Frontal cortex (tissue), 4 donors: ENCODE data around the gene CLEC16A. TPM values are rescaled to one million over a fixed set of nuclear protein-coding genes. Genes with fewer than 3 reads are reported as not detected.
"Not testable (repeated sequence)": the region's sequence is repeated elsewhere in the genome, so short reads cannot be mapped to it uniquely, and the experiment has no call there.

ENCODE experiments used
- DNase-seq, 2 donors: peaks; one replicate each; pipeline ENCODE4 v3.0.0; 2012; ENCODE audit warnings: low spot score in 2 of 2
- FAIRE-seq: peaks from 2 replicates; lab custom pipeline; 2012; peaks lifted over from hg19 to GRCh38; lab: Jason Lieb, UNC
- total RNA-seq: library from RNA; depleted of rRNA; stranded (reverse); fragments of >200 nt; gene quantifications from one replicate; pipeline ENCODE4 v1.2.3, GENCODE V29; 2014
- donor health status: control.
- donor health status: control.
- donor health status: control.

The CLEC16A gene
- total RNA-seq, 1 donor from 2014 or later: 31.4 TPM

GRCh38 chr16:10959161-10959560, 14.8 kb downstream of the CLEC16A start:
- FAIRE-seq: no peak
- no peak for DNase-seq

DNA sequence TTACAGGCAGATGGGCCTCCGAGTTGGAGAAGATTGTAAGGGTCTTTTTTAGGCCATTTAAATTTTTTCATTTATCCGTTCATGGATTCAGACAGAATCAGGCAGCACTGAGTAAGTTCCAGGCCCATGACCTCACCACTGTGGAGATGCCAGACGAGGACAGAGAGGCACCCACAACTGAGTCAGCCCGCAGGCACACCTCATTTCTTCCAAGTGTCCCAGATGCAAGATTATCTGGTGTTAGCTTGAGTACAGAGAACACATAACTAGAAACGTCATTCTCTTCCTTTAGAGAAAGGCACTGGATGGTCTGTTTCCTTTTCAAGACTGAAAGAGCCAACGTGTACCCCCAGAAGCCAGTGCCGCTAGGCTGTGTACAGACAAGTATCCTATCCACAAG, 16.9 kb downstream of the CLEC16A start:
- FAIRE-seq (no peak), DNase-seq (no peak)

GRCh38 chr16:10964039-10964890, 19.9 kb downstream of the CLEC16A start:
- peak in 1 of 2 donors; percentile 78 for DNase-seq
- no peak for FAIRE-seq

GRCh38 chr16:10964891-10965326, 20.5 kb downstream of the CLEC16A start:
- DNase-seq: no peak
- no peak for FAIRE-seq

- FAIRE-seq (no peak), DNase-seq (no peak)
Measured at GRCh38 chr16:10965440-10966061, 21.2 kb downstream of the CLEC16A start.

DNA sequence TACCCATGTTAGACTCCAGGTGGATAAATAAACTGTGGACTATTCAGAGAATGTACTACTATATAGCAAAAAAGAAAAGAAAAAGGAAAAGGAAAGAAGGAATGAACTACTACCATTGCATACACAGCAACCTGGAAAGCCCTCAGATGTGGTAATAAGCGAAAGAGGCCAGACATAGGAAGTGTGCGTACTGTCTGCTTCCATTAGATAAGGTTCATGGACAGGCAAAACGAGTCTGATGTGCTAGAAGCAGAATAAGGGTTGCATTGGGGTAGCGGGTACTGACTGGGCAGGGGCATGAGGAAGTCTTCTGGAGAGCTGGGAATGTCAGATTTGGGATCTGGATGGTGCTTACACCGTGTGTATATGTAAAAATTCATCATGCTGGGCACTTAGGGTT, 21.8 kb downstream of the CLEC16A start:
- FAIRE-seq (no peak), DNase-seq (no peak)

DNA sequence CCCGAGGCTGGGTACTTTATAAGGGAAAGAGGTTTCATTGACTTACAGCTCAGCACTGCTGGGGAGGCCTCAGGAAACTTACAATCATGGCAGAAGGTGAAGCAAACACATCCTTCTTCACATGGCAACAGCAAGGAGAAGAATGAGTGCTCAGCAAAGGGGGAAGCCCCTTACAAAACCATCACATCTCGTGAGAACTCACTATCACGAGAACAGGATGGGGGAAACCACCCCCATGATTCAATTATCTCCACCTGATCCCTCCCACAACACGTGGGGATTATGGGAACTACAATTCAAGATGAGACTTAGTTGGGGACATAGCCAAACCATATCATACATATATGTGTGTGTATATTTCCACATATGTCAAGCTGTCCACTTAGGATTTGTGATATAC, 22.2 kb downstream of the CLEC16A start:
- not testable (repeated sequence) for FAIRE-seq, DNase-seq

GRCh38 chr16:10967986-10968385, 23.6 kb downstream of the CLEC16A start:
- FAIRE-seq: no peak
- DNase-seq: no peak

- DNase-seq (no peak), FAIRE-seq (no peak)
Measured at GRCh38 chr16:10968498-10968897, 24.1 kb downstream of the CLEC16A start.

GRCh38 chr16:10969615-10970014, 25.3 kb downstream of the CLEC16A start:
- FAIRE-seq (no peak), DNase-seq (no peak)

GRCh38 chr16:10970065-10970464, 25.7 kb downstream of the CLEC16A start:
- no peak for FAIRE-seq

DNA sequence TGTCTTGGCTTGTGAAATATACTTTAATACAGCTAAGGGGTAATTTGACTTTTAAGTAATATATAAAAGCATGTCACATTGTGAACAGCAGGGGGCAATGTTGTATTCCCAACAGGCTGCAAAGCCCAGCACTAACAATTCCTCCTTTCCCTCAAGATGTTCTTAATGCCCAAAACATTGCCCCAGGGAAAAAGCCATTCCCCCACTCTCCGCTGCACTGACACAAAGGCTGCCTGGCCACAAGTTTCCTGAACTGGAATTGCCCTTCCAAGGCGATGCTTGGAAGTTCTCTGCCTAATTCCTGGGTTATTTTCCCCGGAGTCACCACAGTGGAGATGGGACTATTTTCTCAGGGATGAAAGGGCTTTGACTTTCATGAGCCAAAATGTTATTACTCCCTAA, 27.2 kb downstream of the CLEC16A start:
- DNase-seq (peak; percentile 25 to 52), FAIRE-seq (no peak)

More at GRCh38 chr16:10970065-10970464, 25.7 kb downstream of the CLEC16A start:
- DNase-seq: no peak

DNA sequence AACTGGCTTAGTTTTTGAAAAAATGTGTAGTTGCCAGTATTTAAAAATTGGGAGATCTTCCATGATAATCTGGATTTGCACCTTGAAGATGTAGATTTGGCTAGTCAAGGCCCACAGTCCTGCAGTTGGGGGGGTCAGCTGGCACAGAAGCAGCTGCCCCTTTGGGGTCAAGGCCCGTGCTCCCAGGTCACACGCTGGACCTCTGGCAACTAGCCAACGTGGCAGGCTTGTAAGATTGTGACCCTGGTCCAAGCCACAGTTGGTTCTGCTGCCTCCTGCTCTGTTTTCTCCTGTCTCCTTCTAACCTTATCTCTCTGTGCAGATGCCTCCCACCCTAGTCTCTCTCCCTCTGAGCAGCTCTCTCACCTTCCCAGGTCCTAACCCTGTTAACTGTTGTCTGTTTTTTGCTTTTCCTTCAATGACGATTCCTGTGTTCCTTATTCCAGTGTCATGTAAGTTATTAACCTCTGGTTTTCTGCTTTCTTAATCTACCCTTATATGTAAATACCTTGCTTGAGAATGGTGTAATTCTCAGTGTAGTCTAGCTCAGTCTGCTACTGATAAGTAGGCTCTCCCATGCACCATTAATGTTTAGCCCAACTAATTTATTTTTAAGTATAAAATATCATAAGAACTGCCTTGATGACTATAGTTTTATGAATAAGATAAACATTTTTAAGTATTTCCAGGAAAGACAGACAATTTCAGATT, 27.9 kb downstream of the CLEC16A start:
- DNase-seq (no peak), FAIRE-seq (no peak)

GRCh38 chr16:10972819-10973464, 28.6 kb downstream of the CLEC16A start:
- no peak for FAIRE-seq
- no peak for DNase-seq

DNA sequence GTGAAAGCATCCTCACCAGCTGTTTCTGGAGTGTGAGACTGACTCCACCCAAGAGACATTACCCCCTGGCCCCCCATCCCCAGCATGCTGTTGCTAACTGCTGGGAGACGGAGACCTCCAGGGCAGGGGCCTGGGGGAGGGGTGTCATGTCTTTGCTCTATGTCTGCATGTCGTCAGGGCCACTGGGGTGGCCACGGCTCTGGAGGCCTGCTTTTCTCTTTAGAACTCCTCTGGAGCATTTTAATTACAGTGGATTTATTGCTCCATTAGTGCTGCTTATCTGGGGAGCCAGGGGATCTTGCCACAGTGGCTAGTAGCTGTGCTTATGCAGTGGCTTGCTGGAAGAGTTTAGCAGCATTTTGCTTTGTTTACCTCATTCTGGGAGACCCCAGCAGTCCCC, 32.3 kb downstream of the CLEC16A start:
- no peak for FAIRE-seq
- DNase-seq: no peak

GRCh38 chr16:10978124-10978523, 33.8 kb downstream of the CLEC16A start:
- FAIRE-seq (no peak), DNase-seq (no peak)

- no peak for FAIRE-seq
- no peak for DNase-seq
Measured at GRCh38 chr16:10978871-10979446, 34.6 kb downstream of the CLEC16A start.

DNA sequence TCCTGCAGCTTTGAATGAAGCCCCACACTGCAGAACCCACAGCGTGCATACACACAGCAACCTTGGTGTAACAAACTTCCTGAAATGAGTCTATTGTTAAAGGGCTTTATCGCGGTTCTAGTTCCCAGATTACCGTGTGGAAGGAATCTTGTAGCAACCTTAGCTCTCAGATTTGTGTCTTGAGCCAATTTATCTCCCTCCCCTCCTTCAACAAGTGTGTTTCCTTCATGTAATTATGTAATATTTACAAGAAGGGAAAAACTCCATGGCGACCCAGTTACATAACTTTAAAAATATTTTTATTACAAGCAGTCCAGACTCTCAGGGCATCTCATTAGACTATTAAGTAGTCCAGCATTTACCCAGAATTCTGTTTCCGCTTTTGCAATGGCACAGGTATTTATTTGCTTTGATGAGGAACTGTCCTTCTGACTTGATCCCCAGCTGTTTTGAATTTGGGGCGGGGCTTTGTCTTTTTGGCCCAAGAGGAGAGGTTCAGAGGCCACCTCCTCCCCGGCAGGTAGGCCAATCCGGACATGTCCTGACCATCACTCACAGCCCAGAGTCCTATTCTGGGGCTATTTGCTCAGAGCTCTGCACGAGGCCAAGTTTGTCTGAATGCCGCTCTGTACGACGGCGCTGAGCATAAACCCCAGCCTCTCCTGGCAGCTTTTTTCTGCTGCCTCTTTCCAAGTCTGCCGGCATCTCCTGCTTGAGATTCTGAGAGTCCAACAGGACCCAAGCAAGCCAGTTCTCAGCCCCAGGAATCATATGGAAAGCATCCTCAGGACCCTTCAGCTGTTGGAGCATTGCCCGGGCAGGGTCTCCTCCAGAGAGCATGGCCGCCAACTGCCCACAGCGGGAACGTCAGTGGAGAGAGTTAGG, 35.6 kb downstream of the CLEC16A start:
- DNase-seq: no peak
- no peak for FAIRE-seq

GRCh38 chr16:10980813-10981212, 36.4 kb downstream of the CLEC16A start:
- no peak for FAIRE-seq
- DNase-seq: no peak
